Fibroblast of mammary gland (primary cell): ENCODE measurements around the gene KCNMB2.

Source experiments
- DNase-seq: peaks from one replicate; pipeline ENCODE4 v3.0.0-alpha.2; 2010; ENCODE audit warnings: low read depth
- H3K4me3 ChIP-seq: 2 replicates; pipeline ENCODE4 v1.5.1; 2011; ENCODE audit warnings: low read depth, mild to moderate bottlenecking, low read length, moderate library complexity; ENCODE audit not compliant: control insufficient read depth
- TF ChIP-seq, protein P1 (sequence below): conservative IDR thresholded peaks from 2 replicates; pipeline ENCODE4 v1.5.1; 2011; ENCODE audit warnings: low read depth, low read length, inconsistent platforms; ENCODE audit not compliant: control insufficient read depth, insufficient read depth

Gene KCNMB2

DNA sequence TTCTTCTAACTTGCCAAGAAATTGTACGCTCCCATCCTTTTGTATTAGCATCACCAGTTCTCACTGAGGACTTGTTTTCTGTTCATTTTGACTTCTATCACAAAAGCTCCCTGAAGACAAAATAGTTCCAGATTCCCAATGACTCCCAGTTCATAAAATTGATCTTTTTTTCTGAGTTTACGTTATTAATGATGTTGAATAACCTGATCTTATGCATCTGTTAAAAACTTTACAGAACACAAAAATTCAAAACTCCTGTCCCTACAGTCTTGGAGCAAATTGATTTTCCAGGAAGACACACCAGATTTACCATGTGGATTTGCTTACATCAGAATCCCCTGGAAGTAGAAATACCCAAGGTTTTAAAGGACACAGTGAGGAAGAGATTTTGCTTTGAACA is 8.3 kb upstream of the KCNMB2 start:
- TF ChIP-seq, protein P1, sequence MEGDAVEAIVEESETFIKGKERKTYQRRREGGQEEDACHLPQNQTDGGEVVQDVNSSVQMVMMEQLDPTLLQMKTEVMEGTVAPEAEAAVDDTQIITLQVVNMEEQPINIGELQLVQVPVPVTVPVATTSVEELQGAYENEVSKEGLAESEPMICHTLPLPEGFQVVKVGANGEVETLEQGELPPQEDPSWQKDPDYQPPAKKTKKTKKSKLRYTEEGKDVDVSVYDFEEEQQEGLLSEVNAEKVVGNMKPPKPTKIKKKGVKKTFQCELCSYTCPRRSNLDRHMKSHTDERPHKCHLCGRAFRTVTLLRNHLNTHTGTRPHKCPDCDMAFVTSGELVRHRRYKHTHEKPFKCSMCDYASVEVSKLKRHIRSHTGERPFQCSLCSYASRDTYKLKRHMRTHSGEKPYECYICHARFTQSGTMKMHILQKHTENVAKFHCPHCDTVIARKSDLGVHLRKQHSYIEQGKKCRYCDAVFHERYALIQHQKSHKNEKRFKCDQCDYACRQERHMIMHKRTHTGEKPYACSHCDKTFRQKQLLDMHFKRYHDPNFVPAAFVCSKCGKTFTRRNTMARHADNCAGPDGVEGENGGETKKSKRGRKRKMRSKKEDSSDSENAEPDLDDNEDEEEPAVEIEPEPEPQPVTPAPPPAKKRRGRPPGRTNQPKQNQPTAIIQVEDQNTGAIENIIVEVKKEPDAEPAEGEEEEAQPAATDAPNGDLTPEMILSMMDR, result no peak
- DNase-seq, result no peak
- no peak overlapping the region for H3K4me3 ChIP-seq

DNA sequence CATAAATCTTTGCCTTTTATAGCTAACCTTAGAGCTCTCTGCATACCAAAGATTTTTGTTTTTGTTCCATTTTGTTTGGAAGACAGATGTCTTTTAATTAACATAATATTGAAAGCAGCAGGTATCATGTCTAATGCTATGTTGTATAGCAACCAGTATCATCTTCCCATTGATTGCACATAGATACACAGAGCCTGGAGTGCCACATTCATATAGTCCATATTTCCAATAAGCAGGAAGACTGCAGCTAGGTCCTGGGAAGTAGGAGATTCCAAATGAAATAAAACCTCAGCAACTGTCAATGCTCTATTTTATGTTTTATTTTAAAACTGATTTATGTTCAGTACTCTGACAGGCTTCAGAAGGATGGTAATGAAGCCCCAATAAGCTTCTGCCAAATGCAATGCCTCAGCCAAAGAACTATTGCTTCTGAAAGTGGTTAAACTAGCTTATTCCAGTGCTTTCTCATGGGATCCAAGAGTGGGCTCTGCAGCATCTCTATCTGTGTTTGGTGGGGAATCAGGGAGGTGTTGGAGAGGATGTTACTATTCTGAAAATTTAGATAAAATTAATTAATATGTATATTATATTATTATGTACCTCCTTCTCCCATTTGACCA is 6.5 kb upstream of the KCNMB2 start:
- TF ChIP-seq, protein P1, result no peak

DNA sequence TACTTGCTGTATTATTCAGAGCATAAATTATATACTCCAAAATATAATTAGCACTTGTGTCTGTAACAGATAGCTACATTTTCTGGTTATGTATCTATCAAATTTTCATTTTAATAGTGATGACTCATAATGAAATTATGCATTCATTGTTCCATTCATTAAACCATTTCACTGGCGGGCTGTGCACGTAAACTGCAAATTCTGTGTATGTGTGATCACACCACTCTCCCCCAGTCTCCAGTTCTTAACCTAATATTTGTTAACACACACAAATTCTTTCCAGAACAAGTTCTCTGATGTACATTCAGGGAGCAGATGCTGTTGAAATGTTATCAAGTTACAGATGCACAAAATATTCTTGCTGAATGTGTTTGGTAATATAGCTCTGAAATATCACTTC is 3.8 kb upstream of the KCNMB2 start:
- TF ChIP-seq, protein P1, result no peak
- DNase-seq, result no peak
- H3K4me3 ChIP-seq, result no peak overlapping the region

More for the DNA sequence above, 6.5 kb upstream of the KCNMB2 start:
- H3K4me3 ChIP-seq, result no peak overlapping the region
- DNase-seq, result no peak

DNA sequence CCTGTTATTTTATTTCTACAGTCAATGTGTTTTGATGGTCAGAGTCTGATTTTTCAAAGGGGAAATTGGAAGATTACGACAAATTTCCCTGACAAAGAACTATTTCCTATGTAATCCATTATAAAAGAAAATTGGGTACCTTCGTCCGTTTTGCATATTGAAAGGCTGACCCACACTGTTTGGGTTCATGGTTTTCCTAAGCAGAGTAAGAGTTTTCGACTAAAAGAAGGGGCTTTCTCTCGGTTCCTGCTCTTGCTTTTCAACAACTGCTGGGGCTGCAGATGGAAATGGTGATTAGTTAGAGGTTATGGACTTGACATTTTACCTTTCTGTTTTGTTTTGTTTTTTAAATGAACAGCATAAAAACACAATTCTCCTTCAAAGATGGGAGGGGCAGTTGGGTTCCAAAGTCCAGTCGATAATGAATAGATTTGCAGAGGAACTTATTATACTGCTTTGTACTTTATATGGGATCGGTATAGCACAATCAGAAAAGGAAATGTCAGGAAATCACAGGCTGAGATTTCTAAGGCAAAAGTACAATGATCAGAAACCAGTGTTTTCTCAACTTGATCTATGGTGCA is 978 bp downstream of the KCNMB2 start:
- H3K4me3 ChIP-seq, result no peak overlapping the region
- DNase-seq, result no peak
- TF ChIP-seq, protein P1, result no peak

DNA sequence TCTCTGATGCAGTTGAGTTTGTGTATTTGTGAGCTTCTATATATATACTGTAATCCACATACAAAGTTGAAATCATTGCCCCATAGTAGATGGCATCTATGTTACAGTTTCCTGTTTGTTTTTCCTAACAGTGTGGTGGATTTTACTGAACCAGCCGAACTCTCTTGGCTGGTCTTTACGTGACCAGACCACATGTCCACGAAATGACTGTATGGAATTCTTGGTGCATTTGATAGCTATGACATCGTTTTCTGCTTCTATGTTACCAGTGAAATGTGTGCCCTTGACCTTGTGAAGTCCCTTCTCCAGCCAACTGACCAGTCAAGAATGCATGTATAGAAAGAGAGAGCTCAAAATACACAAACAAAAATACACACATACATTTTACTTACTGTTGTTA is 1.8 kb downstream of the KCNMB2 start:
- no peak overlapping the region for H3K4me3 ChIP-seq

DNA sequence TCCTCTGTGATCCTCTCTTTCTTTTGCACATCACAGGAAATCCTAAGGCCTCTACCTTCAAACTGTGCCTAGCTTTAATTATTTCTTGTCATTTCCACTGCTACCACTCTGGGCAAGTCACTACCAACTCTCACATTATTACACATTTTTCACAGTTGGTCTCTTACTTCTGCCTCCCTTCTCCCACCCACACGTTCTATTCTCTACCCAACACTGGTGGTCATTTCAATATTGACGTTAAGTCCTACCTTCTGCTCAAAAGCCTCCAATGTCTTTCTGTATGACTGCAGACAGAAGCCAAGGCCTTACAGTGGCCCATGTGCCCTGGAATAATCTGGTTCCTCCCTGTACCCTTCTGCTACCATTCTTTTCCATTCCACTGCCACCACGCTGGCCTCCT is 3.9 kb downstream of the KCNMB2 start:
- TF ChIP-seq, protein P1, result no peak
- H3K4me3 ChIP-seq, result no peak overlapping the region
- DNase-seq, result no peak

More for the DNA sequence above, 1.8 kb downstream of the KCNMB2 start:
- no peak for DNase-seq
- TF ChIP-seq, protein P1, result no peak
